ENCODE results near the gene RDH13.
A peak's percentile ranks its signal among the peaks of the same experiment; 100 is the strongest.
"Not testable (repeated sequence)": the region's sequence is repeated elsewhere in the genome, so short reads cannot be mapped to it uniquely, and the experiment has no call there.

The RDH13 gene

GRCh38 chr19:55018633-55019032 lies 44.3 kb downstream of the RDH13 start:
- no peak for DNase-seq (ENCODE audit: low read depth in 4 of 4, low spot score in 1 of 4)

GRCh38 chr19:55018216-55018615 lies 44.7 kb downstream of the RDH13 start:
- no peak for DNase-seq (ENCODE audit: low read depth in 4 of 4, low spot score in 1 of 4)

- DNase-seq (ENCODE audit: low read depth in 4 of 4, low spot score in 1 of 4) = no peak
These were observed 46.9 kb downstream of the RDH13 start for GRCh38 chr19:55016017-55016416.

DNA sequence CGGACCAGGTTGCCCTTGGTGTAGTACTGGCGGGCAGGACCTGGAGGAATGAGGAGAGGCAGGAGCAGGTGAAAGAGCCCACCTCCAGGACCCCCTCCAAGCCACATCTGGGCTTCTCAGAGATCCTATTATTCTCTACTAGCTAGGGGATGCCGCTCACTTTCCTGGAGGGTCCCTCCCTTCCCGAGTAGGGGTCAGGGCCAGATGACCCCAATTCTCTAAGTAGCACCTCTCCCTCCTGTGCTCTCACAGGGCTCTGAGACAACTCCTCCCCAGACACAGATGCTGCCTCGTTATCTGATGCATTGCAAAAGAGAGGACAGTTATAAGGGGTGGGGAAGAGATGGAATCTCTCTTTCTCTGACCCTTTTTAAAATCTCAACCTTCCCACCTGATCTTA lies 47.8 kb downstream of the RDH13 start:
- no peak for DNase-seq (ENCODE audit: low read depth in 4 of 4, low spot score in 1 of 4)

- DNase-seq (ENCODE audit: low read depth in 4 of 4, low spot score in 1 of 4) = no peak
These were observed 48.2 kb downstream of the RDH13 start for GRCh38 chr19:55014714-55015113.

- no peak for DNase-seq (ENCODE audit: low read depth in 4 of 4, low spot score in 1 of 4)
These were observed 49.4 kb downstream of the RDH13 start for GRCh38 chr19:55013596-55013995.

DNA sequence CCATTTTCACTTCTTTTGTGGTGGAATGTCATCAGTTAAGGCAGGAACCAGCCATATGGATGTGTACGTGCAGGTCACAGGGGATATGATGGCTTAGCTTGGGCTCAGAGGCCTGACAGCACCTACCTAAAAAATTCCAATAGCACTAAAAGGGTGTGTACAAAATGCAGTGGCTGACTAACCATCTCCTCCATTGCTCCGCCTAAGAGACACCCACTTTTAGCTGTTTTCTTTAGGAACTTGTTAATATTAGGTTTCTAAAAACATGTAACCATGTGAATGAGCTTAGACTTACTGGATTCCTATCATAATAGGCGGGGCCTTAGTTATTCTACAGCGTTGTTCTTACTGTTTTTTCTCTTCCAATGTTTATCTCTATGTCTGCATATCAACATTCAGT lies 50.6 kb downstream of the RDH13 start:
- DNase-seq (ENCODE audit: low read depth in 4 of 4, low spot score in 1 of 4) = no peak

DNA sequence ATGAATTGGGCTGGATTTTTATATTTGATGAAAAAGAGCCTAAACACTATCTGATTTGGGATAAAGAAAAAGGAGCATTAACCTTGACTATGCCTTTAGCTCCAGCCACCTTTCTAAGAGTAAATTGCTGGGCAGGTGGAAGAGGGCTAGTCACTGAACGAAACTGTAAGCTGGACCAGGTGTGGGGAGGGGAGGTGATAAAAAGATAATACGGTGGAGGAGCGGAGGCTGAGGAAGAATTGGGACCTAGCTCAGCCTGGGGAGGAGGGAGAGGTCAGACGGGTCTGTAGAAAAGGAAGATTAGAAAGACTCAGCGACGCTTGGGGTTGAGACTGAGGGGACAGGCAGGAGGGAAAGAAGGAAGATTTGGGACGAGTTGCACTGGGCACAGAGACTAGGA lies 52.4 kb downstream of the RDH13 start:
- DNase-seq (ENCODE audit: low read depth in 4 of 4, low spot score in 1 of 4) = not testable (repeated sequence)

DNA sequence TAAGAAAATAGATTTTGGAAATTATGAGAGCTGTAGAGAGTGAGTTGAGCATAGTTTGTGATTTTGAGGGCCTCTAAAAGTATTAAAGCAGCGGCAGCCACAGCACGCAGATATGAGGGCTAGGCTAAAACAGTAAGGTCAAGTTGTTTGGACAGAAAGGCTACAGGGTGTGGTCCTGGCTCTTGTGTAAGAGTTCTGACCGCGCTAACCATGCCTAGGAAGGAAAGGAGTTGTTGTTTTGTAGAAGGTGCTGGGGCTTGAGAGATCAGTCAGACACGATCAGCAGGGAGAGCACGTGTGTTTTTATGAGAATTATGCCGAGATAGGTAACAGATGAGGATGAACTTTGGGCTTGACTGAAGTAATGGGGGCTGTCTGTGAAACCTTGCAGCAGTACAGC lies 54.2 kb downstream of the RDH13 start:
- not testable (repeated sequence) for DNase-seq (ENCODE audit: low read depth in 4 of 4, low spot score in 1 of 4)

- DNase-seq (ENCODE audit: low read depth in 4 of 4, low spot score in 1 of 4) = not testable (repeated sequence)
These were observed 54.8 kb downstream of the RDH13 start for GRCh38 chr19:55008189-55008588.

DNA sequence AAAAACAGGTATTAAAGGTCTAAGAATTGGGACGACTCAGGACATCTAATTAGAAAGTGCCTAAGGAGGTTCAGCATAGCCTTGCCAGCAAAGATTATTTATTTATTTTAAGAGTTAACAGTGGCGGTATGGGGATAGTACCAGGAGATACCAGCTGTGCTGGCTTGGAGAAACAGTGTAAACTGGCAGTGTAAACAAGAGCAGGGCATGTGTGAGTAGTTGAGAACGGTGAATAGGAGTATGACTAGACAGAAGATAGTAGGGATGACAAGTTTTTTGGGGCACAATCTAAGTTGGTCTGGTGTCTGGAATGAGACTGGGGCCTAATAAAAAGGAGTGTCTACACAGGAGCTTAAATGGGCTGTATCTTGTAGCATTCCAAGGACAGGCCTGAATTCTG lies 55.4 kb downstream of the RDH13 start:
- not testable (repeated sequence) for DNase-seq (ENCODE audit: low read depth in 4 of 4, low spot score in 1 of 4)

DNA sequence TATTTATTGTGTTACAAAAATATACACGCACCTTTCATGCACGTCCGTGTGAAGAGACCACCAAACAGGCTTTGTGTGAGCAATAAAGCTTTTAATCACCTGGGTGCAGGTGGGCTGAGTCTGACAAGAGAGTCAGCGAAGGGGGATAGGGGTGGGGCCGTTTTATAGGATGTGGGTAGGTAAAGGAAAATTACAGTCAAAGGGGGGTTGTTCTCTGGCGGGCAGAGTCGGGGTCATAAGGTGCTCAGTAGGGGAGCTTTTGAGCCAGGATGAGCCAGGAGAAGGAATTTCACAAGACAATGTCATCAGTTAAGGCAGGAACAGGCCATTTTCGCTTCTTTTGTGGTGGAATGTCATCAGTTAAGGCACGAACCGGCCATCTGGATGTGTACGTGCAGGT lies 56.2 kb downstream of the RDH13 start:
- not testable (repeated sequence) for DNase-seq (ENCODE audit: low read depth in 4 of 4, low spot score in 1 of 4)

DNA sequence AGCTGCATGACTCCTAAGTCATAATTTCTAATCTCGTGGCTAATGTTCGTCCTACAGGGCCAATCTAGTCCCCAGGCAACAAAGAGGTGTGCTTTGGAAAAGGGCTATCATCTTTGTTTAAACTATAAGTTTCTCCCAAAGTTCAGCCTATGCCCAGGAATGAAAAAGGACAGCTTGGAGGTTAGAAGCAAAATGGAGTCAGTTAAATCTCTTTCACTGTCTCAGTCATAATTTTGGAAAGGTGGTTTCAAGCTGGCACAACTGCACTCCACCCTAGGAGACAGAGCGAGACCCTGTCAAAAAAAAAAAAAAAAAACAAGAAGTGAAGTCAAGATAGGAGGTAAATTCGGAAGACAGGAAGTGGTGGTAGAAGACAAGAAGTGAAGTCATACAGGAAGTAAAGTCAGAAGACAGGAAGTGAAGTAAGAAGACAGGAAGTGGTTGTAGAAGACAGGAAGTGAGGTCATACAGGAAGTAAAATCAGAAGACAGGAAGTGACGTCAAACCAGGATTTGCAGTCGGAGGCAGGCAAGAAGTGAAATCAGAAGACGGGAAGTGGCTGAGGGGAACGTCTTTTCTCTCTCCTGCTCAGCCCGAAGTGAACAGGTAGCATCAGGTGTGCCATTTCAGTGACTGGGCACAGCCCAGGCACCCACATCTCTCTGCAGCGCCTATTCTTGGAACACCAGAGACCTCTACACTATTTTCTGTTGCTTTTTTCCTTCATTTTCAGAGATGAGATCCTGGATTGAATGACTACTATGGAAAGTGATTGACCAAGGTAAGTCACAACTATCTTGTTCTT lies 57.1 kb downstream of the RDH13 start:
- peak; percentile 2 to 7 (median 3) for DNase-seq (ENCODE audit: low read depth in 4 of 4, low spot score in 1 of 4)

DNA sequence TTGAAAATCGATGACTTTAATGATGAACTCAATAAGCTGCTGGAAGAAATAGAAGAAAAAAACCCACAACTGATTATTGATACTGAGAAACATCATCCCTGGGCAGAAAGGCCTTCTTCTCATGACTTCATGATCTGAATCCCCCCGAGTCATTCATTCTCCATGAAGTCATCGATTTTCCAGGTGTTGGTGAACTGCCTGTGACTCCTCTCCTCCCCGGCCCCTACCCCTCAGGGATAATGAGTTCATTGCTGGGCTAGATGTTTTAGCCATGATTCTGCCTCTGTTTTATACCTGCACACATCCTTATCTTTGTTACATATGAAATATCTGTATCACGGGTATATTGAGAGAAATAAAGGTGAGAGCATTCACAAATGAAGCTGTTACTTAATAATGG lies 62.2 kb downstream of the RDH13 start:
- no peak for DNase-seq (ENCODE audit: low read depth in 4 of 4, low spot score in 1 of 4)

GRCh38 chr19:54998751-54999239 lies 64.2 kb downstream of the RDH13 start:
- not testable (repeated sequence) for DNase-seq (ENCODE audit: low read depth in 4 of 4, low spot score in 1 of 4)

DNA sequence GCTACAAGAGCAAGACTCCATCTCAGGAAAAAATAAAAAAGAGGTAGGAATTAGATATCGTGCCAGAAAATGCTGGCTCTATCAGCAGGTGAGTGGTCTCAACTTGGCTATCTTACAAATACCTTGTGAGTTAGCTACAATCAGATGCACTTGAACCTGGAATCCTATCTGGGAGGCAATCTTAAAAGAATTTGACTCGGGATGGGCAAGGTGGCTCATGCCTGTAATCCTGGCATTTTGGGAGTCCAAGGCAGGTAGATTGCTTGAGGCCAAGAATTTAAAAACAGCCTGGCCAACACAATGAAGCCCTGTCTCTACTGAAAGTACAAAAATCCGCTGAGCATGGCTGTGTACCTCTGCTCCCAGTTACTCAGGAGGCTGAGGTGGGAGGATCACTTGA lies 67.4 kb downstream of the RDH13 start:
- no peak for DNase-seq (ENCODE audit: low read depth in 4 of 4, low spot score in 1 of 4)
